SK-N-SH treated with all-trans-retinoic acid at 6 μM for 48 hours (cell line): ENCODE data around the gene FANCC.

ENCODE experiments used
- ZC3H10 ChIP-seq: fragments of 250-450 bp; sonication (Bioruptor Pico); IDR thresholded peaks from 2 replicates; pipeline ENCODE4 v1.5.1; 2021; ENCODE audit warnings: mild to moderate bottlenecking, moderate library complexity
- TF ChIP-seq, protein P1 (sequence below): fragments of 250-450 bp; sonication (Bioruptor Pico); IDR thresholded peaks from 2 replicates; pipeline ENCODE4 v1.8.0; 2020; ENCODE audit warnings: mild to moderate bottlenecking, moderate library complexity, borderline replicate concordance

- TF ChIP-seq ZC3H10, result no peak
- TF ChIP-seq, protein P1, sequence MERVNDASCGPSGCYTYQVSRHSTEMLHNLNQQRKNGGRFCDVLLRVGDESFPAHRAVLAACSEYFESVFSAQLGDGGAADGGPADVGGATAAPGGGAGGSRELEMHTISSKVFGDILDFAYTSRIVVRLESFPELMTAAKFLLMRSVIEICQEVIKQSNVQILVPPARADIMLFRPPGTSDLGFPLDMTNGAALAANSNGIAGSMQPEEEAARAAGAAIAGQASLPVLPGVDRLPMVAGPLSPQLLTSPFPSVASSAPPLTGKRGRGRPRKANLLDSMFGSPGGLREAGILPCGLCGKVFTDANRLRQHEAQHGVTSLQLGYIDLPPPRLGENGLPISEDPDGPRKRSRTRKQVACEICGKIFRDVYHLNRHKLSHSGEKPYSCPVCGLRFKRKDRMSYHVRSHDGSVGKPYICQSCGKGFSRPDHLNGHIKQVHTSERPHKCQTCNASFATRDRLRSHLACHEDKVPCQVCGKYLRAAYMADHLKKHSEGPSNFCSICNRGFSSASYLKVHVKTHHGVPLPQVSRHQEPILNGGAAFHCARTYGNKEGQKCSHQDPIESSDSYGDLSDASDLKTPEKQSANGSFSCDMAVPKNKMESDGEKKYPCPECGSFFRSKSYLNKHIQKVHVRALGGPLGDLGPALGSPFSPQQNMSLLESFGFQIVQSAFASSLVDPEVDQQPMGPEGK, result no peak
Observed at GRCh38 chr9:95313010-95313498, 4.5 kb downstream of the FANCC start.
